DOHH2 (cell line): Measurements from ENCODE around the gene KIF1B.

ENCODE experiments used
- H3F3A ChIP-seq: fragments of 200-600 bp; sonication (generic), shearing (Covaris generic); 2 replicates; pipeline ENCODE4 v1.6.0; 2016; ENCODE audit warnings: antibody characterized with exemption, mild to moderate bottlenecking; ENCODE audit not compliant: control insufficient read depth, insufficient read depth
- H3K27ac ChIP-seq: fragments of 200-600 bp; sonication (generic); 2 replicates; pipeline ENCODE4 v1.5.1; 2014; ENCODE audit warnings: low read depth, mild to moderate bottlenecking, low read length, moderate library complexity
- H3K27me3 ChIP-seq: fragments of 200-600 bp; sonication (generic); 2 replicates; pipeline ENCODE4 v1.6.1; 2014; ENCODE audit warnings: mild to moderate bottlenecking, low read length, mixed read lengths; ENCODE audit not compliant: control insufficient read depth
- H3K36me3 ChIP-seq: fragments of 200-600 bp; sonication (generic); 2 replicates; pipeline ENCODE4 v1.6.1; 2014; ENCODE audit warnings: mild to moderate bottlenecking, low read length, moderate library complexity, mixed read lengths; ENCODE audit not compliant: control insufficient read depth
- H3K4me1 ChIP-seq: fragments of 200-600 bp; sonication (generic); 2 replicates; pipeline ENCODE4 v1.6.1; 2014; ENCODE audit warnings: mild to moderate bottlenecking, low read length, mixed read lengths; ENCODE audit not compliant: control insufficient read depth
- H3K4me2 ChIP-seq: fragments of 200-600 bp; sonication (generic); 2 replicates; pipeline ENCODE4 v1.6.0; 2014; ENCODE audit warnings: mild to moderate bottlenecking, low read length, moderate library complexity
- H3K4me3 ChIP-seq: fragments of 200-600 bp; sonication (generic); 2 replicates; pipeline ENCODE4 v1.5.1; 2014; ENCODE audit warnings: mild to moderate bottlenecking, low read length, mixed read lengths
- H3K79me2 ChIP-seq: fragments of 200-600 bp; sonication (generic); 2 replicates; pipeline ENCODE4 v1.6.1; 2014; ENCODE audit warnings: mild to moderate bottlenecking, low read length, mixed read lengths; ENCODE audit not compliant: control insufficient read depth
- H3K9me2 ChIP-seq: fragments of 200-600 bp; sonication (generic); replicated peaks from 2 replicates; pipeline ENCODE4 v1.6.1; 2014; ENCODE audit warnings: mild to moderate bottlenecking, low read length, mixed read lengths; ENCODE audit not compliant: control insufficient read depth
- H3K9me3 ChIP-seq: fragments of 200-600 bp; sonication (generic); 2 replicates; pipeline ENCODE4 v1.6.1; 2014; ENCODE audit warnings: antibody characterized with exemption, low read length, mixed read lengths; ENCODE audit not compliant: control insufficient read depth, insufficient read depth
- H4K20me1 ChIP-seq: fragments of 200-600 bp; sonication (generic); 2 replicates; pipeline ENCODE4 v1.6.0; 2014; ENCODE audit warnings: low read depth, mild to moderate bottlenecking, antibody characterized with exemption, low read length, moderate library complexity; ENCODE audit not compliant: control insufficient read depth, insufficient read depth
- EZH2phosphoT487 ChIP-seq: fragments of 200-600 bp; sonication (generic); IDR thresholded peaks from 2 replicates; pipeline ENCODE4 v1.6.1; 2017; ENCODE audit warnings: borderline replicate concordance, mild to moderate bottlenecking, antibody characterized with exemption, low read length, moderate library complexity, mixed read lengths
- TF ChIP-seq, protein P1 (sequence below): fragments of 200-600 bp; sonication (generic); IDR thresholded peaks from one replicate; pipeline ENCODE4 v1.5.1; 2014; ENCODE audit warnings: antibody characterized with exemption, mild to moderate bottlenecking, low read depth, low read length; ENCODE audit not compliant: poor library complexity, severe bottlenecking

KIF1B gene

GRCh38 chr1:10299151-10299550, 88.8 kb downstream of the KIF1B start:
- no peaks in the 10 kb centered on the region for H3F3A ChIP-seq
- no peaks in the 10 kb centered on the region for H3K9me3 ChIP-seq
- no peaks in the 10 kb centered on the region for H3K9me2 ChIP-seq
- no peaks in the 10 kb centered on the region for H4K20me1 ChIP-seq
- H3K27me3 ChIP-seq = no peaks in the 10 kb centered on the region
- H3K4me1 ChIP-seq = no peaks in the 10 kb centered on the region
- no peak overlapping the region for H3K27ac ChIP-seq
- no peak overlapping the region for H3K4me2 ChIP-seq
- no peaks in the 10 kb centered on the region for H3K79me2 ChIP-seq
- TF ChIP-seq EZH2phosphoT487 = no peak
- TF ChIP-seq, protein P1, sequence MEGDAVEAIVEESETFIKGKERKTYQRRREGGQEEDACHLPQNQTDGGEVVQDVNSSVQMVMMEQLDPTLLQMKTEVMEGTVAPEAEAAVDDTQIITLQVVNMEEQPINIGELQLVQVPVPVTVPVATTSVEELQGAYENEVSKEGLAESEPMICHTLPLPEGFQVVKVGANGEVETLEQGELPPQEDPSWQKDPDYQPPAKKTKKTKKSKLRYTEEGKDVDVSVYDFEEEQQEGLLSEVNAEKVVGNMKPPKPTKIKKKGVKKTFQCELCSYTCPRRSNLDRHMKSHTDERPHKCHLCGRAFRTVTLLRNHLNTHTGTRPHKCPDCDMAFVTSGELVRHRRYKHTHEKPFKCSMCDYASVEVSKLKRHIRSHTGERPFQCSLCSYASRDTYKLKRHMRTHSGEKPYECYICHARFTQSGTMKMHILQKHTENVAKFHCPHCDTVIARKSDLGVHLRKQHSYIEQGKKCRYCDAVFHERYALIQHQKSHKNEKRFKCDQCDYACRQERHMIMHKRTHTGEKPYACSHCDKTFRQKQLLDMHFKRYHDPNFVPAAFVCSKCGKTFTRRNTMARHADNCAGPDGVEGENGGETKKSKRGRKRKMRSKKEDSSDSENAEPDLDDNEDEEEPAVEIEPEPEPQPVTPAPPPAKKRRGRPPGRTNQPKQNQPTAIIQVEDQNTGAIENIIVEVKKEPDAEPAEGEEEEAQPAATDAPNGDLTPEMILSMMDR = no peak
- H3K36me3 ChIP-seq = no peaks in the 10 kb centered on the region
- no peak overlapping the region for H3K4me3 ChIP-seq

GRCh38 chr1:10302416-10302815, 92.0 kb downstream of the KIF1B start:
- Histone ChIP-seq H3K79me2 (no peaks in the 10 kb centered on the region), H3K9me3 (no peaks in the 10 kb centered on the region), H3K36me3 (no peaks in the 10 kb centered on the region), H3K27ac (no peak overlapping the region), H3F3A (no peaks in the 10 kb centered on the region), H3K9me2 (no peaks in the 10 kb centered on the region), H3K4me1 (no peaks in the 10 kb centered on the region), H3K4me2 (no peak overlapping the region), H4K20me1 (no peaks in the 10 kb centered on the region), H3K4me3 (no peak overlapping the region), H3K27me3 (no peaks in the 10 kb centered on the region)
- TF ChIP-seq, protein P1 = no peak
- TF ChIP-seq EZH2phosphoT487 = no peak

DNA sequence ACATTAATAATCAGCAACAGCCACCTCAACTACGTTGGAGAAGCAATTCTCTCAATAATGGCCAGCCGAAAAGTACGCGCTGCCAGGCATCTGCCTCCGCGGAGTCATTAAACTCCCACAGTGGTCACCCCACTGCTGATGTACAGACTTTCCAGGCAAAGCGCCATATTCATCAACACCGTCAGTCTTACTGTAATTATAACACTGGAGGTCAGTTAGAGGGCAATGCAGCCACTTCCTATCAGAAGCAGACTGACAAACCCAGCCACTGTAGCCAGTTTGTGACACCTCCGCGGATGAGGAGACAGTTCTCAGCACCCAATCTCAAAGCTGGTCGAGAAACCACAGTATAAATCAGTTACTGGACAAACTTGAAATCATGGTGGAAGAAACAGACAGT, 93.9 kb downstream of the KIF1B start:
- H3K4me3 ChIP-seq = no peak overlapping the region
- peaks cover 7% of the 10 kb centered on the region for H3K4me1 ChIP-seq
- no peaks in the 10 kb centered on the region for H3K79me2 ChIP-seq
- no peak overlapping the region for H3K4me2 ChIP-seq
- no peak overlapping the region for H3K27ac ChIP-seq
- H4K20me1 ChIP-seq = no peaks in the 10 kb centered on the region
- H3K9me3 ChIP-seq = no peaks in the 10 kb centered on the region
- no peak for TF ChIP-seq EZH2phosphoT487
- TF ChIP-seq, protein P1 = no peak
- no peaks in the 10 kb centered on the region for H3F3A ChIP-seq
- no peaks in the 10 kb centered on the region for H3K36me3 ChIP-seq
- H3K9me2 ChIP-seq = no peaks in the 10 kb centered on the region
- H3K27me3 ChIP-seq = no peaks in the 10 kb centered on the region

GRCh38 chr1:10306435-10306834, 96.1 kb downstream of the KIF1B start:
- Histone ChIP-seq H3F3A (no peaks in the 10 kb centered on the region), H3K9me2 (no peaks in the 10 kb centered on the region), H3K79me2 (no peaks in the 10 kb centered on the region), H3K4me3 (no peak overlapping the region), H4K20me1 (no peaks in the 10 kb centered on the region), H3K27me3 (peaks cover 7% of the 10 kb centered on the region; the same call in 1 of the 2 replicates), H3K36me3 (no peaks in the 10 kb centered on the region), H3K27ac (no peak overlapping the region), H3K4me1 (peaks cover 7% of the 10 kb centered on the region), H3K9me3 (no peaks in the 10 kb centered on the region), H3K4me2 (no peak overlapping the region)
- TF ChIP-seq, protein P1 = no peak
- TF ChIP-seq EZH2phosphoT487 = no peak
